Measurements from ENCODE around the gene RPL28.
"Not testable (repeated sequence)": the region's sequence is repeated elsewhere in the genome, so short reads cannot be mapped to it uniquely, and the experiment has no call there.

Gene RPL28

GRCh38 chr19:55448175-55448490, 62.4 kb downstream of the RPL28 start:
- peak overlapping the region; percentile 30 for H2BK12ac ChIP-seq (ENCODE audit: low read length)
- not testable (repeated sequence) for DNase-seq (ENCODE audit: low spot score); H2AK5ac ChIP-seq (ENCODE audit: low read depth, low read length); H3K79me1 ChIP-seq (ENCODE audit: low read depth, low read length); H2BK5ac ChIP-seq (ENCODE audit: low read length); H3K9me3 ChIP-seq (replicated peaks in 1 of 2; ENCODE audit: control insufficient read depth in 2 of 2, insufficient read depth in 1 of 2, low read depth in 1 of 2, low read length in 2 of 2); H4K91ac ChIP-seq (ENCODE audit: low read depth, low read length, poor library complexity); H3K18ac ChIP-seq (ENCODE audit: low read length); H4K8ac ChIP-seq (ENCODE audit: low read depth, low read length); H3K4ac ChIP-seq (ENCODE audit: low read length); H3K36me3 ChIP-seq (replicated peaks in 1 of 2; ENCODE audit: control insufficient read depth in 2 of 2, insufficient read depth in 2 of 2, low read length in 2 of 2); H2AFZ ChIP-seq (ENCODE audit: low read length); H2BK120ac ChIP-seq (ENCODE audit: low read depth, low read length); H3K27ac ChIP-seq (replicated peaks; ENCODE audit: low read length); H3K4me2 ChIP-seq (ENCODE audit: insufficient read depth, low read length, poor library complexity, severe bottlenecking); H2BK15ac ChIP-seq (ENCODE audit: low read length)
- H3K4me3 ChIP-seq (ENCODE audit: low read length in 2 of 2): peak overlapping the region in 1 of 2 donors; percentile 66
- peak overlapping the region; percentile 71 for H3K14ac ChIP-seq (ENCODE audit: low read length)
- H3K27me3 ChIP-seq (ENCODE audit: control insufficient read depth in 3 of 3, insufficient read depth in 3 of 3, low read depth in 1 of 3, low read length in 3 of 3): peaks cover 20 to 83% (median 40%) of the 10 kb centered on the region in 3 experiments
- H3K9ac ChIP-seq (ENCODE audit: low read depth, low read length, poor library complexity): peak overlapping the region; percentile 78
- peak overlapping the region; percentile 80 for H3K23ac ChIP-seq (ENCODE audit: low read depth, low read length, poor library complexity)
- WGBS, 2 donors (ENCODE audit: extremely low coverage in 2 of 2, insufficient read length in 2 of 2, insufficient replicate concordance in 1 of 2): no CpG with 5 or more reads among the region's 5 CpGs
- peaks cover 13 to 21% of the 10 kb centered on the region in 2 donors for H3K4me1 ChIP-seq (ENCODE audit: control insufficient read depth in 2 of 2, insufficient read depth in 1 of 2, low read depth in 1 of 2, low read length in 2 of 2)

GRCh38 chr19:55449469-55449868, 63.7 kb downstream of the RPL28 start:
- WGBS, 2 donors (ENCODE audit: extremely low coverage in 2 of 2, insufficient read length in 2 of 2, insufficient replicate concordance in 1 of 2): no CpG with 5 or more reads among the region's 16 CpGs
- Histone ChIP-seq H3K4me3 (ENCODE audit: low read length in 2 of 2) (peak overlapping the region in 1 of 2 donors; percentile 66), H3K27me3 (ENCODE audit: control insufficient read depth in 3 of 3, insufficient read depth in 3 of 3, low read depth in 1 of 3, low read length in 3 of 3) (peaks cover 13 to 70% (median 28%) of the 10 kb centered on the region in 3 experiments)

GRCh38 chr19:55451163-55451964, 65.6 kb downstream of the RPL28 start:
- WGBS, 2 donors (ENCODE audit: extremely low coverage in 2 of 2, insufficient read length in 2 of 2, insufficient replicate concordance in 1 of 2): no CpG with 5 or more reads among the region's 80 CpGs
- H3K4me3 ChIP-seq (ENCODE audit: low read length in 2 of 2): peak overlapping the region; percentile 56 to 66

More at GRCh38 chr19:55449469-55449868, 63.7 kb downstream of the RPL28 start:
- Histone ChIP-seq H3K14ac (ENCODE audit: low read length) (peak overlapping the region; percentile 85), H2AFZ (ENCODE audit: low read length) (peak overlapping the region; percentile 48), H4K91ac (ENCODE audit: low read depth, low read length, poor library complexity) (no peak overlapping the region), H2BK15ac (ENCODE audit: low read length) (peak overlapping the region; percentile 92), H2BK12ac (ENCODE audit: low read length) (peak overlapping the region; percentile 96), H3K4me2 (ENCODE audit: insufficient read depth, low read length, poor library complexity, severe bottlenecking) (no peak overlapping the region), H2BK5ac (ENCODE audit: low read length) (peak overlapping the region; percentile 68), H3K4ac (ENCODE audit: low read length) (no peak overlapping the region), H4K8ac (ENCODE audit: low read depth, low read length) (no peak overlapping the region), H3K23ac (ENCODE audit: low read depth, low read length, poor library complexity) (peak overlapping the region; percentile 46), H3K18ac (ENCODE audit: low read length) (peak overlapping the region; percentile 88), H3K9me3 (replicated peaks in 1 of 2; ENCODE audit: control insufficient read depth in 2 of 2, insufficient read depth in 1 of 2, low read depth in 1 of 2, low read length in 2 of 2) (peaks cover 0 to 2% of the 10 kb centered on the region in 2 donors), H3K9ac (ENCODE audit: low read depth, low read length, poor library complexity) (peak overlapping the region; percentile 66), H2BK120ac (ENCODE audit: low read depth, low read length) (no peak overlapping the region), H3K4me1 (ENCODE audit: control insufficient read depth in 2 of 2, insufficient read depth in 1 of 2, low read depth in 1 of 2, low read length in 2 of 2) (peaks cover 8 to 18% of the 10 kb centered on the region in 2 donors), H3K79me1 (ENCODE audit: low read depth, low read length) (peaks cover 2% of the 10 kb centered on the region), H3K36me3 (replicated peaks in 1 of 2; ENCODE audit: control insufficient read depth in 2 of 2, insufficient read depth in 2 of 2, low read length in 2 of 2) (no peaks in the 10 kb centered on the region), H2AK5ac (ENCODE audit: low read depth, low read length) (peak overlapping the region; percentile 97), H3K27ac (replicated peaks; ENCODE audit: low read length) (no peak overlapping the region)
- no peak for DNase-seq (ENCODE audit: low spot score)

More at GRCh38 chr19:55451163-55451964, 65.6 kb downstream of the RPL28 start:
- Histone ChIP-seq H2AK5ac (ENCODE audit: low read depth, low read length) (peak overlapping the region; percentile 37), H3K4ac (ENCODE audit: low read length) (no peak overlapping the region), H3K79me1 (ENCODE audit: low read depth, low read length) (peaks cover 2% of the 10 kb centered on the region), H3K9me3 (replicated peaks in 1 of 2; ENCODE audit: control insufficient read depth in 2 of 2, insufficient read depth in 1 of 2, low read depth in 1 of 2, low read length in 2 of 2) (peaks cover 0 to 2% of the 10 kb centered on the region in 2 donors), H4K91ac (ENCODE audit: low read depth, low read length, poor library complexity) (no peak overlapping the region), H2BK5ac (ENCODE audit: low read length) (peak overlapping the region; percentile 53), H4K8ac (ENCODE audit: low read depth, low read length) (no peak overlapping the region), H3K18ac (ENCODE audit: low read length) (peak overlapping the region; percentile 94), H3K9ac (ENCODE audit: low read depth, low read length, poor library complexity) (peak overlapping the region; percentile 44), H2BK15ac (ENCODE audit: low read length) (peak overlapping the region; percentile 89), H3K23ac (ENCODE audit: low read depth, low read length, poor library complexity) (peak overlapping the region; percentile 43), H3K36me3 (replicated peaks in 1 of 2; ENCODE audit: control insufficient read depth in 2 of 2, insufficient read depth in 2 of 2, low read length in 2 of 2) (peaks cover 0 to 10% of the 10 kb centered on the region in 2 donors), H3K27me3 (ENCODE audit: control insufficient read depth in 3 of 3, insufficient read depth in 3 of 3, low read depth in 1 of 3, low read length in 3 of 3) (peaks cover 9 to 54% (median 15%) of the 10 kb centered on the region in 3 experiments), H3K27ac (replicated peaks; ENCODE audit: low read length) (no peak overlapping the region), H2BK12ac (ENCODE audit: low read length) (no peak overlapping the region), H3K14ac (ENCODE audit: low read length) (no peak overlapping the region), H3K4me2 (ENCODE audit: insufficient read depth, low read length, poor library complexity, severe bottlenecking) (peak overlapping the region; percentile 96), H3K4me1 (ENCODE audit: control insufficient read depth in 2 of 2, insufficient read depth in 1 of 2, low read depth in 1 of 2, low read length in 2 of 2) (peaks cover 8 to 18% of the 10 kb centered on the region in 2 donors), H2AFZ (ENCODE audit: low read length) (peak overlapping the region; percentile 92), H2BK120ac (ENCODE audit: low read depth, low read length) (no peak overlapping the region)
- no peak for DNase-seq (ENCODE audit: low spot score)

All from neuronal stem cell (in vitro differentiated cells).